ENCODE results near the gene PLPP2.
"Not testable (repeated sequence)": the region's sequence is repeated elsewhere in the genome, so short reads cannot be mapped to it uniquely, and the experiment has no call there.

PLPP2 gene

GRCh38 chr19:292951-293350 is 1.7 kb upstream of the PLPP2 start:
- no peak for DNase-seq (ENCODE audit: low read depth)

- no peak for DNase-seq (ENCODE audit: low read depth)
Measured at GRCh38 chr19:292281-292884, 1.2 kb upstream of the PLPP2 start.

- no peak for DNase-seq (ENCODE audit: low read depth)
Measured at GRCh38 chr19:291561-292280, 518 bp upstream of the PLPP2 start.

- DNase-seq (ENCODE audit: low read depth): no peak
Measured at GRCh38 chr19:290372-291005, 714 bp downstream of the PLPP2 start.

- DNase-seq (ENCODE audit: low read depth): no peak
Measured at GRCh38 chr19:289651-290371, 1.4 kb downstream of the PLPP2 start.

GRCh38 chr19:288911-289310 is 2.3 kb downstream of the PLPP2 start:
- no peak for DNase-seq (ENCODE audit: low read depth)

- no peak for DNase-seq (ENCODE audit: low read depth)
Measured at GRCh38 chr19:287381-287871, 3.8 kb downstream of the PLPP2 start.

GRCh38 chr19:283395-283794 is 7.8 kb downstream of the PLPP2 start:
- no peak for DNase-seq (ENCODE audit: low read depth)

GRCh38 chr19:282501-282900 is 8.7 kb downstream of the PLPP2 start:
- DNase-seq (ENCODE audit: low read depth): no peak

GRCh38 chr19:281992-282391 is 9.2 kb downstream of the PLPP2 start:
- no peak for DNase-seq (ENCODE audit: low read depth)

- no peak for DNase-seq (ENCODE audit: low read depth)
Measured at GRCh38 chr19:281156-281853, 9.9 kb downstream of the PLPP2 start.

- no peak for DNase-seq (ENCODE audit: low read depth)
Measured at GRCh38 chr19:280541-281009, 10.6 kb downstream of the PLPP2 start.

GRCh38 chr19:279656-280055 is 11.5 kb downstream of the PLPP2 start:
- DNase-seq (ENCODE audit: low read depth): no peak

GRCh38 chr19:279231-279630 is 12.0 kb downstream of the PLPP2 start:
- DNase-seq (ENCODE audit: low read depth): no peak

- DNase-seq (ENCODE audit: low read depth): no peak
Measured at GRCh38 chr19:277581-278165, 13.5 kb downstream of the PLPP2 start.

- DNase-seq (ENCODE audit: low read depth): no peak
Measured at GRCh38 chr19:277131-277530, 14.1 kb downstream of the PLPP2 start.

- no peak for DNase-seq (ENCODE audit: low read depth)
Measured at GRCh38 chr19:275958-276646, 15.1 kb downstream of the PLPP2 start.

- no peak for DNase-seq (ENCODE audit: low read depth)
Measured at GRCh38 chr19:275000-275399, 16.2 kb downstream of the PLPP2 start.

- no peak for DNase-seq (ENCODE audit: low read depth)
Measured at GRCh38 chr19:273393-273792, 17.8 kb downstream of the PLPP2 start.

GRCh38 chr19:271856-272255 is 19.3 kb downstream of the PLPP2 start:
- DNase-seq (ENCODE audit: low read depth): no peak

- not testable (repeated sequence) for DNase-seq (ENCODE audit: low read depth)
Measured at GRCh38 chr19:270766-271318, 20.4 kb downstream of the PLPP2 start.

Measured in non-pigmented ciliary epithelial cell (primary cell).